Measurements from ENCODE around the gene MBTPS1.

The MBTPS1 gene

DNA sequence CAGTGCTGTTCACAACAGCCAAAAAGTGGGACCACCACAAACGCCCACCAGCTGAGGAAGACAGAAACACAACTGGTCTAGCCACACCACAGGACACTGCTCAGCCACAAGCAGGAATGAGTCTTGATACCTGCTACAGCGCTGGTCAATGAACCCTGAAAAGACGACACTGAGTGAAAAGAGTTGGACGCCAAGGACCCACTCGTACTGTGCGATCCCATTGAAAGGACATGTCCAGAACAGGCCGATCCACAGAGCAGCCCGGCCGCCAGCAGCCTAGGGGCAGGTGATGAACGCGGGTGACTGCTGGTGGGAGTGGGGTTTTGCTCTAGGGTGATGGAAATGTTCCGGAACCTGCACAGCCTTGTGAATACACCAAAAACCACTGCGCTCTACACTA, 63.5 kb downstream of the MBTPS1 start:
- DNase-seq (ENCODE audit: low read depth) = no peak

DNA sequence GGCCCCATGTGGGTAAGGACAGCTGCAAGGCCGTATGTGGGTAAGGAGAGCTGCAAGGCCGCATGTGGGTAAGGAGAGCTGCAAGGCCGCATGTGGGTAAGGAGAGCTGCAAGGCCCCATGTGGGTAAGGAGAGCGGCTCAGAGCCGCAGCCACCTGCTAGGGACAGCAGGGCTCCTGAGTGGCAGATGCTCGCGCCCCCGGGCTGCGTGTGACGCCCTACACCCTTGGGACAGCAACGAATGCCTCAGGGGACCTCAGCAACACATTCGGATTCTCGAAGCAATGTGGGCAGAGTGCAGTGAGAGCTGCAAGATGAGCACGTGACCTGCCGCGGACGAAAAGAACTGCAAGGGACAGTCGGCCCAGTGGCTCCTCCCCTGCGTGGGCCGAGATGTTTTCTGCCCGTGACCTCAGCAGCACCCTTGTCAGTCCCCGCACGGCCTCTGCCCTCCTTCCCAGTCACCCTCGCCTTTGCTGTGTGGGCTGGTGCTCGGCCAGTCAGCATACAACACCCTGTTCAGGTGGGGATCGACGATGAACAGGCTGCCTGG, 64.6 kb downstream of the MBTPS1 start:
- no peak for DNase-seq (ENCODE audit: low read depth)

DNA sequence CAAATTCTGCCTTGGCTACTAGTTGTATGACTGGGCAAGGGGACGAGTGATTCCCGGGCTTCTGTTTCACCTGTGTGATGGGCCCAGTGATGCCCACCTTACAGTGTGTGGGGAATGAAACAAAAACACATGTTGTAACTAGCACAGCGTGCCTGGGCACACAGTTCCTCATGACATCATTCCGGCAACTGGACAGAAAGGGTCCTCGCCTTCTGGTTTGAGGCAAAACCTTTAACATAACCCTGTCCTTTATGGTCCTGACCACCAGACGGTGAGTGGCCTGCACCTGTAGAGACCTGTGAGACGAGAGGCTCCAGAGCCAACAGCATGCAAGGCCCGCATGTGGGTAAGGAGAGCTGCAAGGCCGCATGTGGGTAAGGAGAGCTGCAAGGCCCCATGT, 66.4 kb downstream of the MBTPS1 start:
- DNase-seq (ENCODE audit: low read depth) = no peak

DNA sequence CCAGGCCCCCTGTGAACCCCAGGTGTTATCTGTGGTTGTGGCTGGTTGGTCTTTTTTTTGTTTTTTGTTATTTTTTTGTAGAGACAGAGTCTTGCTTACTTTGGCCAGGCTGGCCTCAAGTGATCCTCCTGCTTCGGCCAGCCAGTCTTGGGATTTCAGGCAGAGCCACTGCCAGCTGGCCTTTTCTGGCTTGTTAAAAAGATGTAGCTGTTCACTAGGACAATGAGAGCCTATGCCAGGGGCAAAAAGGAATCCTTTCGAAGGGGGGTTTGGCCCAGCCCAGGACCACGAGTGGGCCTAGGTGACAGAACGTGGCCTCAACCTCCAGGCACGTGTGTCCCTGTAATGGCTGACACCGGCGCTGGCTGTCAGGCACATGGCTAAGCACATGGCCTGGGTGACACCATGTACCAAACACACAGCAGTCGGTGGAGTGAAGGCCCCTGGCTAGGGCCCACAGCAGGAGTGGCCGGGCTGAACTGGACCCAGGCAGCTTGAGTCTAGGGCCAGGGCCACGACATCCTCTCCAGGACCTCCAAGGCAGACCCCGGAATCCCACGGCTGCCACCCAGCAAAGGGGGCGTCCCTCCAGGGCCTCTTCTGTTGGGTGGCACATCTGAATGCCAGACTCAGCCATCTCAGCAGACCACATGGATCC, 67.2 kb downstream of the MBTPS1 start:
- DNase-seq (ENCODE audit: low read depth) = no peak

DNA sequence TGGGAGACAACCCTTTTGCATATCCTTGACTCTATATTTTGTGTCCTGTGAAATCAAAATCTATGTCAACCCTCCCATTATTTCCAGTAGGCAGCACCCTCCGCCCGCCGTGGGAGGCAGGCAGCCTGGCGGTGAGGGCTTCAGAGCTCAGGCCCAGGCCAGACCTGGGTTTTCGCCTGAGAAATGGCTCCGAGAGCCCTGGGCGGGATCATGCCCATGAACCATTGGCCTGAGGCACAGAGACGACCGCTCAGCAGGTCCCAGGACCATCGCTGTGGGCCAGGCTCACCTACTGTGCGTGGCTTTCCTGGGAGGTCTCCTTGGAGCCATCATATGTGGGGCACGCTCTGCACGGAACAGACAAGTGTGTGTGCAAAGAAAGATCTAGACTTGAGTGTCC, 67.9 kb downstream of the MBTPS1 start:
- no peak for DNase-seq (ENCODE audit: low read depth)

DNA sequence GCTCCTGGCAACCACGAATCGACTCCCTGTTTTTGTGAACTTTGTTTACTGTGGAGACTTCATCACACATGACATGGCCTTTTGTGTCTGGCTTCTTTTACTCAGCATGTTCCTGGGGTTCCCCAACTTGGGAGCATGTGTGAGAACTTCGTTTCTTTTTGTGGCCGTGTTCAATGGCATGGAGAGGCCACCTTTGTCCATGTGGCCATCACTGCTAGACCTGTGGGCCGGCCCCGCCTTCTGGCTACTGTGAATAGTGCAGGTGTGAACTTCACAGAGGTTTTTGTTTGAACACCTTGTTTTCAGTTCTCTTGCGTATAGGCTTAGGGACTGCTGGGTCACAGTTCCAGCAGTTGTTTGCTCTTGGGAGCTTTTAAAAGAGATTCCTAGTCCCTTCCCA, 68.5 kb downstream of the MBTPS1 start:
- DNase-seq (ENCODE audit: low read depth) = no peak

DNA sequence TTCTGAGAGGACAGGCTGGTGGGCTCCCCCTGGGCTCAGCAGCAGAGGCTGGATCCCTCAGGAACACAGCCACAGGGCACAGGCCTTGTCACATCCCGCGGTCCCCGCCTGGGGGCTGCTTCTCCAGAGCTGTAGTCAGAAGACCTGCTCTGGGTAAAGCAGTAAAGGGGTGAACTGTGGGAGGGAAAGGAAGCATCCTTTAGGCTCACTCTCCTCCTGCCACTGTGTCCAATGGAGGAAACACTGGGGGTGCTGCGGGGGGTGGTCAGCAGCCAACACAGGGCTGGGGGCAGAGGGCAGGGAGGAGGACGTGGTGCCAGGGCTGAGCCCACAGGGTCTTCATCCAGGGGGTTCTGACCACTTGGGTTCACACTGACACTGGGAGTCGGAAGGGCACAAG, 69.1 kb downstream of the MBTPS1 start:
- DNase-seq (ENCODE audit: low read depth) = no peak

DNA sequence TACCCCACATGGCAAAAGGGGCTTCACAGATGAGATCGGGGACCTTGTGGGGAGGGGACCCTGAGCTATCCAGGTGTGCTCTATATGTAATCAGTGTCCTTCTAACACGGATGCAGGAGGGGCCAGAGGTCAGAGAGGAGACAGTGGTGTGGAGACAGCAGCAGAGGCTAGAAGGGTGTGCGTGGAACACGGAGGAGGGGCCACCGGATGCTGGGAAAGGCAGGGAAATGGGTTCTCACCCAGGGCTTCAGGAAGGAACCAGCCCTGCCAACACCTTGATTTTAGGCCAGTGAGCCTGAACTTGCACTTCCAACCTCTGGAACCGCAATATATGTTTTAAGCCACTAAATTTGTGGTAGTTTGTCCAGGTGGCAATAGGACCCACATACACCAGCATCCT, 69.5 kb downstream of the MBTPS1 start:
- no peak for DNase-seq (ENCODE audit: low read depth)

DNA sequence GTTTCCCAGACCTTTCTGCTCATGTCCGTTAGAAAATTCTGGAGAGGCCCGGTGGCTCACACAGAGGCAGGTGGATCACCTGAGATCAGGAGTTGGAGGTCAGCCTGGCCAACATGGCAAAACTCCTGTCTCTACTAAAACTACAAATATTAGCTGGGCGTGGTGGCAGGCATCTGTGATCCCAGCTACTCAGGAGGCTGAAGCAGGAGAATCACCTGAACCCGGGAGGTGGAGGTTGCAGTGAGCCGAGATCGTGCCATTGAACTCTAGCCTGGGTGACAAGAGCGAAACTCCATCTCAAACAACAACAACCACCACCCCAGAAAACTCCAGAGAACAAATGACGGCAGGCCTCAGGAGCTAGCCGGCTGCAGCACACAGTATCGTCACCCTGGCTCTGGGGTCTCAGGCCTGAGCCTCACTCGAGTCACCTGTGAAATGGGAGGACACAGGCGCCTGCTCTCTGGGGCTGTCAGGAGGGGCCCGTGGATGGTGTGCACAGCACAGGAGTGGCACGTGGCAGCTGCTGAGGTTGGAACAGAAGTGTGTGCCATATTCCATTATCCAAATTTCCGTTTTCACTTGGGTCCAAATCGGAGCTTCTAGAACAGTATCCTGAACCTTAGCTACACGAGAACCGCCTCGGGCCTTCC, 70.8 kb downstream of the MBTPS1 start:
- no peak for DNase-seq (ENCODE audit: low read depth)

DNA sequence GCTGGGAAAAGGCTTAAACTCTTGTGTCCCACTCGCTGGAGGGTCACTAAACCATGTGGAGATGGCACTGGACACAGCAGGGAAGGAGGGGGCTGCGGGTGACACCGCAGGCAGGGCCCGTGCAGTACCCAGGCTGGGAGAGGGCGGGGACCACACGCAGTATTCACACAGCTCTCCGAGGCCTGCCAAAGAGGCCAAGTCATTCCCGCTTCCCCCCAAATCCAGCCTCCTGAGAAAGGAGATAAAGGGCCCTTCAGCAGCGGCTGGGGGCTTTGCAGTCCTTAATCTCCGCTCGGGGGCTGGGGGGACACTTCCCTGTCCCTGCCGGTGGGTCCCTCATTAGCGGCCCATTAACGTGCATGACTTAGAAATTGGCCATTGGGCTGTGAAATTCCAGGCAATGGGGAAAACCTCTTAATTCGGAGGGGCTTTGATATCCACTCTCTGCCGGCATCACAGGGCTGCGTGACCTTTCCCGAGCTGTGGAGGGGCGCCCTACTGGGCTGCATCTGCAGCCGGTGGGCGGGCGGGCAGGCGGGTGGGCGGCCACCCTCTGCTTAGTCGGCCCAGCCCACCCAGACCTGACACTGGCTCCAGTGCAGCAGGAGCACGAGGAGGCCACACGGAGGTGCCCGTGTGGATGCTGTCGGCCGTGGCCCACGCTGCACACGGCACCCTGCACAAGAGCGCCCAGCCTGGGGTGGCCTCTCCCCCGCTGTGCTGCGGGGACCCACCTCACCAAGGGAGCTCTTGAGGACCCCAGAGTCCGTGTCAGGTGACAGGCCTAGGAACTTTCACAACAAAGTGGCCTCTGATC, 71.5 kb downstream of the MBTPS1 start:
- no peak for DNase-seq (ENCODE audit: low read depth)

DNA sequence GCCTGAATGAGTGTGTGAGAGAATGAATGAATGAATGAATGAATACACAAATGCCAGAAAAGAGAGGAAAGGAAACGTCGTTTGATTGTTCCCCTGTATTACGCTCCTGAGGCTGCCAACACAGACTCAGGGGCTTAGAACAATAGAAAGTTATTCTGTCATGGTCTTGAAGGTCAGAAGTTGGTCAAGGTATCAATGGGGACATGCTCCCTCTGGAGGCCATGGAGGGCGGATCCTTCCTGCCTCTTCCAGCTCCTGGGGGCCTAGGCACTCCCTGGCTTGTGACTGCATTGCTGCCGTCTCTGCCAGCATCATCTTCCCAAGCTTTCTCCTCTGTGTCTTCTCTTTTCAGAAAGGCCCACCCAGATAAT, 72.6 kb downstream of the MBTPS1 start:
- DNase-seq (ENCODE audit: low read depth) = no peak

DNA sequence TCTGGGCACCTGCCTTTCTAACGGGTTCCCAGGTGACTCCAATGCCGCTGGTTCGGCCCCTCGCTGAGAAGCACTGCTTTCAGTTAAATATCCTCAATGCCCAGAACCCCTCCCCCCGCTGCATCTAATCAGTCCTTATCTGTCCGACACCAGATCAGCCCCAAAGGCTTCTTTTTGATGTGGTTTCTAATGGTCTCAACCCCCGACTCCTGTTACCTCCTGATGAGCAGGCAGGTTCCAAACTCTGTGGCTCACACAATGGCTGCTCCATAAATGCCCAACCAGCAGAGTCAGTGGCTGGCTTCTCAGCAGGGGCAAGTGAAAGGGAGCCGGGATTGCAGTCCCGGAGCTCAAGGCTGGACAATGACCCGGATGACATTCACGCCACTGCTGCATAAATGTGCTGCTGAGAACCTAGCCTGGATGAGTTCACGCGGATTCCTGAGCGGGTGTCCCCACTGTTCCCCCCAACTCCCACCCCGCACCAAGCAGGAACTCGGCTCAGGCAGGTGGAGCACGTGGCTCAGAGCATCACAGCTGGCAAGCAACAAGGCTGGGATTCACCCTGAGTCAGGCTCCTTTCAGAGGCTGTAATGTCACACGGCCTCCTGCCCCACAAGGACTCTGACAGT, 73.1 kb downstream of the MBTPS1 start:
- DNase-seq (ENCODE audit: low read depth) = no peak

DNA sequence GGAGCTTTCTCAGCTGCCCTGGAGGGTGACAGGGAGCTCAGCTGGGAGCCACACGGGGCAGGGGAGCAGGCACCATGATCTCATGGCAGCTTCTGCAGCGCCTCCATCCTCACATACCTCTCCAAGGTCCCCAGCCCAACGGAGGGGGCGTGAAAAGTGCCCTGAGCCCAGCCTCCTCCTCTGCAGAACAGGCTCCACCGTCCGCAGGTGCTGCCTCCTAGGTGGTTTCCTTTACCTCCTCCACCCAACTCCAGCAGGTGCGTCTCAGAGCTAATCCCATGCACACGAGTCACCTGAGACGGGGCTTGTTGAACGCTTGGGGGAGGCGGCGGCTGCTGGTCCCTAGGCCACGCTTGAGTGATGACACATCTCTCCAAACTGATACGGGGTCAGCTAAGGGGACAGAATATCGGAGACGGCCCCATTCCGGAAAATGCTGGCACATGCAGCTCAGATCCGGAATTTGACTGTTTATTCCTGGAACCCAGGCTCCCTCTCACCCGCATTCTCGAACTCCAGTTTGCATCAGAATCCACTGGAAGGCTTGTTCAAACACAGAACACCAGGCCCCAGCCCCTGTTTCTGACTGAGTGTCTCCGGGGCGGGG, 73.8 kb downstream of the MBTPS1 start:
- DNase-seq (ENCODE audit: low read depth) = no peak

DNA sequence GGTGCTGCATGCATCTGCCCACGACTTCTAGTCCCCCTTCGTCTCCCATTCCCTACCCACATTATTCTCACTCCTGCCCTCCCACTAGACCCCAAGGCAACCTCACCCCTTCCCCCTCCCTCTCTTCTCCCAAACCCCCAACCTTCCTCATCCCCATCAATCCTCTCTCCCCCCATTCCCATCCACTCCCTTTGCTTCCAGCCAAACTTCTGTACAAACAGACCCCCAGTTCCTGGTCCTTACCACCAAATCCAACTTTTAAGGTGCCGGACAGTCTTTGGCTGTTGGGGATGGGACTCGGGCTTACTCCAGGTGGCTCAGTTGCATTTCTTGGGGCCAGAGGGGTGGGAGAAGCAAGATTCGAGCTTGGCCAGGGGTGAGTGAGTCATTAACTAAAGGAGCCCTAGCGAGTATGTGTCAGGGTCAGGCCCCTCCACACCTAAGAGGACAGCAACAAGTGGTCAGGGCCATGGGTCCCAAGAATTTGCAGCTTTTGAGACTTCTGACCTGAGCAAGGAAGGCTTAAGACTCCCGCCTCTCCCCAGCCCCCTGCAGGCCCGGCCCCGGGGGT, 74.3 kb downstream of the MBTPS1 start, which contains the start of gene SLC38A8:
Gene SLC38A8 (minus strand): TSS at position 488 of the 571 bp plus-strand sequence. CDS start 638 bp downstream, outside the sequence.
- no peak for DNase-seq (ENCODE audit: low read depth)

DNA sequence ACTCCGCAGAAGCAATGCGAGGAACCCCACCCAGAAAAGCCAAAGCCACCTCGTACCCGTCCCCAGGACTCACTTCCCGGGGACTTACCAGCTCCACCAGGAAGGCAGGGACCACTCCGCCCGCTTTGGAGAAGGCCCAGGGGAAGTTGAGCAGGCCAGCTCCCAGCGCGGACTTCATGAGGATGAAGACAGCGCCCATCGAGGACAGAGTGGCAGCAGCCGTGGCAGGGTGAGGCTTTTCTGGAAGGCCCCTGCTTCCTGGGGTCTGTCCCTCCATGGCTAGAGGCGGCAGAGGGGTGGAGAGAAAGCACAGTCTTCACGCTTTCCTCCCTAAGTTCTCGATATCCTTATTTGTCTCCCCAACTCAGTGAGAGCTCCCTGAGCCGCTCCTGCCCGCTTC, 74.9 kb downstream of the MBTPS1 start:
- no peak for DNase-seq (ENCODE audit: low read depth)

DNA sequence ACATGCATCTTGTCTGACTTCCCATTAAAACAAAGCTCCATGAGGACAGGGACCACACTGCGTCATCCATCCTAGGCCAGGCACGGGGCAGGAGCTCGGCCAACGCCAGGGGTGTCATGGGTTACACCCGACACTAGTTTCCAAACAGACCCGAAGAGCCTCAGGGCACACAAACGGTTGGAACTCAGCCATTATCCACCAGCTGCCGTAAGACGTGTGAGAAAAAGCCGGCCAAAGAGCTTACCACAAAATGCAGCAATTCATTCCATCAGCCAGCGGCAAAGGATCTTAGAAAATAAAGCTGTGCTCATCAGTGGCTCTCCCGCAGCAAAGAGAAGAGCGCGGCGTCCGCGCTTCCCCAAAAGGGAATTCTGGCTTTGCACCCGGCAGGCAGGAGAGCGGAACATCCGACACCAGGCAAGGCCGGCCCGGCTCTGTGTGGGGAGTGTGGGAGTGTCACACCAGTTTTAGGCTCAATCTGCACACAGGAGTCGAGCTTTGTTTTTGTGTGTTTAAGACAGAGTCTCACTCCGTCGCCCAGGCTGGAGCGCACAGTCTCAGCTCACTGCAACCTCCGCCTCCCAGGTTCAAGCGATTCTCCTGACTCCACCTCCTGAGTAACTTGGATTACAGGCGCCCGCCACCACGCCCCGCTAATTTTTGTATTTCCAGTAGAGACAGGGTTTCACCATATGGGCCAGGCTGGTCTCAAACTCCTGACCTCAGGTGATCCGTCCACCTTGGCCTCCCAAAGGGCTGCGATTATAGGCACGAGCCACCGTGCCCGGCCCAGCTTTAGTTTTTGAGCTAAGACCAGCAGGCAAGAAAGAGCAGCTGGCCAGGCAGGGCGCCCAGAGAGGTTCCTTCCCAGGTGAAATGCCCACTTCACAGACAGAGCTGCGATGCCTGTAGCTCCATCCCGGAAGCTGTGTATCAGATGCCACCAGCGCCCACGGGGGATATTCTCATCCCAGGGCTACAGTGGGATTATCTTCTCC, 75.6 kb downstream of the MBTPS1 start:
- no peak for DNase-seq (ENCODE audit: low read depth)

DNA sequence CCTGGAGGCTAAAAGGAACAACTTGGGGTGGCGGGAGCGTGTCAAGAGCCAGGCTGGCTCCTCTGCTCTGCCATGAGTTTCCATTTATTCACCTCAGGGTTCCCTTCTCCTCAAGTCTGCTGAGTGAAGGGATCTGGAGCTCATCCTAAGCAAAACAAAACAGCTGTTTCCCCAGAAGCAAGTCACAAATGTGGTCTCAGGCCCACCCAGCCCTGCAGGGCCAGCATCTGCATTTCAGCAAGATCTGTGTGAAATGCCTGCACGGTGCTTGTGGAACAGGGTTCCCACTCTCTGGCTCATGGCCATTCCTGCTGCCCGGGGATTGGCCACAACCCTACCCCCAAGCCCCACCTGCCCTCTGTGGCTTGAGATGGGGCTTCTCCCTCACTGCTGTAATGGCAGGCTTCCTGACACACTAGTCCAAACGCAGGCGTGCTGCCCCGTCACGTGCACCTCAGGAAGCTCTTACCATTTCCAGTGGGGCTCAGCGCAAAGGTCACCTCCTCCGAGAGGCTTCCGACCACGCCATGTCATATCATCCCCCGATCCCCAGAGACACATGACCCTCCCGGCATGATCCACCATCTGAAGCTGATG, 76.4 kb downstream of the MBTPS1 start:
- no peak for DNase-seq (ENCODE audit: low read depth)

DNA sequence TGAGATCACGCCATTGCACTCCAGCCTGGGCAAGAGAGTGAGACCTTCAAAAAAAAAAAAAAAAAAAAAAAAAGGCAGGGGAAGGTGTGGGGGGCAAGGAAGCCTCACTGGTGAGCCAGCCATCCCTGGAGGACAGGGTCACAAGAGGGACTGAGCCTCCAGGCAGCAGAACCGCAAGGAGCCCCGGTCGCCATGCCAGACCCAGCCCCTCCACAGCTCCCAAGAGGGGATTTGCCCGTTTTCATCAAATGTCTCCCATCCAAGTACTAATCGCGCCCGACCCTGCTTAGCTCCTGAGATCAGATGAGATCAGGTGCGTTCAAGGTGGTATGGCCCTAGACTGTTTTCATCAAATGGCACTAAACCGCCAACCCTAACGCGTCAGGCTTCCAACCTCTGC, 77.0 kb downstream of the MBTPS1 start:
- DNase-seq (ENCODE audit: low read depth) = no peak

DNA sequence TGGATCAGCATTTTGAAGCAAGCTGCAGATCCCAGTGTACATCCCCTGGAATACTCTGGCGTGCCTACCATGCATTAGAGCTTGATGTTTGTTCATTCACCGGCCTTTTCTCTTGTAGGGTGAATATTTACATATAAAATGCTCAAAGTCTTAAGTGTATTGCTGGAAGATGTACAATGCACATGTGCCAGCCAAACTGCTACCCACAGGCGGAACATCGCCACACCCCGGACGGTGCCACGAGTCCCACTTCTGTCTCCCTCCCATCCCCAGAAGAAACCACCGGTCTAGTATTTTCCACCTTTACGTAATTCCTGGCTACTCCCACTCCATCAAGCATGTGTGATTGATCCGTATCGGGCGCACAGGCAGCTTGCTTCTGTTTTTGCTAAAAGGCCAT, 78.3 kb downstream of the MBTPS1 start:
- DNase-seq (ENCODE audit: low read depth) = no peak

DNA sequence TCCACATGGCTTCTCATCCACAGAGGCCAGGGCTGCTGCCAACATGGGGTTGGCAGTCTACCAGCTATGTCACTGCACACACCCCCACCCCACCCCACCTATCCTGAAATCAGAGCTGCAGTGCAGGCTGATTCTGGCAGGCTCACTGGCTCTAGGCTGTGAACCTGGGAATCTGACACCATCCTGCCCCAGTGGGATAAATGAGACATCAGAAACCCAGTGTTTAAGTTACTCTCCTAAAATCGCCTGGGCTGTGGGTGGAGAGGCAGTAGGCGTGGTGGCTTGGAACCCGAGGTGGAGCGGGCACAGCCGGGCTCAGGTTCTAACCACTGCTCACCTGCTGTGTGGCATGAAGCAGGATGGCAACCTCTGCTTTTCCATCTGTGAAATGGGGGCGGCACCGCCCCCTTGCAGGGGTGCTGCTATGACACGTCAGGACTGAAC, 79.7 kb downstream of the MBTPS1 start:
- no peak for DNase-seq (ENCODE audit: low read depth)
